Right cardiac atrium (tissue), 5 donors: ENCODE results near the gene CHMP1A. TPM values are rescaled to one million over a fixed set of nuclear protein-coding genes. Genes with fewer than 3 reads are reported as not detected.
"Not testable (repeated sequence)": the region's sequence is repeated elsewhere in the genome, so short reads cannot be mapped to it uniquely, and the experiment has no call there.

Experiments used
- ATAC-seq, 2 donors: fragments of 200-7000 bp; cut with Tn5 transposase; one replicate each; pipeline versions ENCODE4 v1.8.0 to v1.9.1; 2020; ENCODE audit warnings: moderate library complexity in 2 of 2, mild to moderate bottlenecking in 1 of 2
- DNase-seq, 3 donors: peaks; one replicate each; pipeline ENCODE4 v3.0.0-alpha.2; 2020
- H3K27ac ChIP-seq: one replicate; pipeline ENCODE4 v1.5.1; 2013; ENCODE audit warnings: mild to moderate bottlenecking, low read length, control low read depth, moderate library complexity
- H3K27me3 ChIP-seq: one replicate; pipeline ENCODE4 v1.6.1; 2013; ENCODE audit not compliant: control insufficient read depth, insufficient read depth
- H3K4me1 ChIP-seq: one replicate; pipeline ENCODE4 v1.6.1; 2013; ENCODE audit warnings: low read length; ENCODE audit not compliant: control insufficient read depth, insufficient read depth
- H3K4me3 ChIP-seq: one replicate; pipeline ENCODE4 v1.5.1; 2013; ENCODE audit warnings: low read length, control low read depth
- H3K9me3 ChIP-seq: one replicate; pipeline ENCODE4 v1.6.1; 2013; ENCODE audit warnings: low read length; ENCODE audit not compliant: control insufficient read depth
- WGBS: extraction: QIAGEN DNeasy Blood & Tissue Kit; methylation state at CpG from one replicate; pipeline ENCODE4 v1.1.7; 2013; 5-methylcytosine and 5-hydroxymethylcytosine counted together
- intact Hi-C, 4 donors: fragments of 100-400 bp; cut with DNase I; formaldehyde crosslinking; loops; one replicate each; pipeline versions ENCODE4 v1.11.0 to v1.14.0; 2022 to 2023
- polyA plus RNA-seq: library from polyadenylated mRNA; stranded (reverse); fragments of 200-250 nt; gene quantifications from one replicate; pipeline ENCODE4 v1.2.3, GENCODE V29; 2013
- total RNA-seq, 4 donors: library from RNA; stranded (reverse); fragmentation: NEBNext Ultra II Directional; extraction: Animal tissue kit (Norgen Biotek cat#: 25700); gene quantifications; one replicate each; pipeline ENCODE4 v1.2.1, GENCODE V29; 2021
- donor health status: healthy with polysubstance abuse.
- donor health status: DM: no; HTN: yes; CAD: no.
- donor health status: DM: no; HTN: no; CAD: no.
- donor health status: DM: no; HTN: yes; CAD: no; lungs with severe emphysema.
- donor health status: DM: yes; HTN: yes; CAD: no.

Gene CHMP1A
- total and polyA plus RNA-seq, 5 donors = 35.1 to 48.8 (median 37.0) TPM

DNA sequence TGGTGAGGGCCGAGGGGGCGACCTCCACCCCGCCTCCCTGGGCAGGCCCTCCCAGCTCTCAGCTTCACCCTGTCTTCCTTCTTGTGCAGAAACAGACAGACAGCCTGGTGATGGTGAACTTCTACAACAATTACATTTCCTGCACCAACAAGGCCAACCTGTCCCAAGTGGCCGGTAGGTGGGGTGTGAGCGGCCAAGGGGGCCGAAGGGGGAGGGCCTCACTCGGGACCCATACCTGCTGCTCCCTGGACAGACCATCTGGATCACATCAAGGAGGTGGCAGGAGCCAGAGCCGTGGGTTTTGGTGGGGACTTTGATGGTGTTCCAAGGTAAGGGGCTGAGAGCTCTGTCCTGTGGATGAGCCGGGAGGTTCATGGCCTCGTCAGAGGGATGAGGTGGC, 20.1 kb downstream of the CHMP1A start:
- Histone ChIP-seq H3K4me3 (no peak overlapping the region), H3K27ac (no peak overlapping the region), H3K4me1 (no peaks in the 10 kb centered on the region), H3K9me3 (no peaks in the 10 kb centered on the region), H3K27me3 (no peaks in the 10 kb centered on the region)
- ATAC-seq (no peak), DNase-seq (no peak)
- WGBS = 68% methylated on average over 10 of the region's 10 CpGs
- intact Hi-C loops = no loop called here

- Histone ChIP-seq H3K4me3 (no peak overlapping the region), H3K27ac (no peak overlapping the region), H3K27me3 (no peaks in the 10 kb centered on the region), H3K4me1 (no peaks in the 10 kb centered on the region), H3K9me3 (no peaks in the 10 kb centered on the region)
- WGBS = 82% methylated on average over 12 of the region's 12 CpGs
- DNase-seq = no peak
- no peak for ATAC-seq
- intact Hi-C loops = no loop called here
These were observed 20.8 kb downstream of the CHMP1A start for GRCh38 chr16:89636663-89637062.

GRCh38 chr16:89634463-89635385, 22.8 kb downstream of the CHMP1A start:
- WGBS = 65% methylated on average over 2 of the region's 2 CpGs
- H3K4me1 ChIP-seq, H3K9me3 ChIP-seq, H3K4me3 ChIP-seq, H3K27ac ChIP-seq, DNase-seq, ATAC-seq, H3K27me3 ChIP-seq, intact Hi-C loops: not testable (repeated sequence)

- Histone ChIP-seq H3K4me1 (no peaks in the 10 kb centered on the region), H3K27me3 (no peaks in the 10 kb centered on the region), H3K27ac (no peak overlapping the region), H3K9me3 (no peaks in the 10 kb centered on the region), H3K4me3 (no peak overlapping the region)
- ATAC-seq = peak in 1 of 2 donors; percentile 7
- DNase-seq = no peak
- 85% methylated on average over 19 of the region's 19 CpGs for WGBS
- intact Hi-C loops = no loop called here
These were observed 24.4 kb downstream of the CHMP1A start for GRCh38 chr16:89633064-89633631.

DNA sequence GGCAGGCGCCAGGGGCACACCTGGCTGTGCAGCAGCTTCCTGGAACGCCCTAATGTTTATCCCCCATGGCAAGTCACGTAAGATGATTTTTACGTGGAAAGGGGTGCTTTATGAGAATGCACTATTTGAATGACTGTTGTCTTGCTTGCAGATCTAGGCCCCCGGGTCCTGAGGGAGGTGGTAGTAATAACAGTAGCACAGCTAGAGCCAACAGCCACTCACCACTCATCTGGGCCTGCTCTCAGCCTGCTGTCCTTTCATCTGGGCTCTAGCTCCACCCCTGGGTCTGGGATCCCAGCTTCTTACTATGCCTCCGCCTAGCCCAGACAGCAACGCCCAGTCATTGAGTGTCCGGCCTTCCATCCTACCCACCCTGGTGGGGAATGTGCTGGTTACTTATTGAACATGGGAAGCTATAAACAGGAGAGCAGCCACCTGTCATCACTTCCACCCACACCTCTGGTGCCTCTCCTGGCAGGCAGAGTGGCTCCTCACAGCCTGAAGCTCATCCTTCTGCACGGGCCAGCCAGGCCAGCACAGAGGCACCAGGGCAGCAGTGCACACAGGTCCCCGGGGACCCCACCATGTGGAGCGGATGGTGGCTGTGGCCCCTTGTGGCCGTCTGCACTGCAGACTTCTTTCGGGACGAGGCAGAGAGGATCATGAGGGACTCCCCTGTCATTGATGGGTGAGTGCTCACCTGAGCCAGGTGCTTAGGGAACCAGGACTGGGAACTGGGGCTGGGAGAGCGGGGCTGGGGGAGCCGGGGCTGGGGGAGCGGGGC, 27.5 kb downstream of the CHMP1A start:
- Histone ChIP-seq H3K27me3 (no peaks in the 10 kb centered on the region), H3K4me3 (no peak overlapping the region), H3K27ac (no peak overlapping the region), H3K9me3 (no peaks in the 10 kb centered on the region), H3K4me1 (no peaks in the 10 kb centered on the region)
- no peak for DNase-seq
- no peak for ATAC-seq
- 87% methylated on average over 17 of the region's 17 CpGs for WGBS
- intact Hi-C loops = no loop called here

- intact Hi-C loops = no loop called here
These were observed 32.4 kb downstream of the CHMP1A start for GRCh38 chr16:89624777-89625761.

GRCh38 chr16:89623511-89624261, 33.8 kb downstream of the CHMP1A start:
- no peaks in the 10 kb centered on the region for H3K4me1 ChIP-seq
- no peak overlapping the region for H3K4me3 ChIP-seq
- no peak for DNase-seq
- no peaks in the 10 kb centered on the region for H3K9me3 ChIP-seq
- intact Hi-C loops = no loop called here
- no peak overlapping the region for H3K27ac ChIP-seq
- 37% methylated on average over 28 of the region's 28 CpGs for WGBS
- no peaks in the 10 kb centered on the region for H3K27me3 ChIP-seq
- ATAC-seq = peak; percentile 40 to 72

More at GRCh38 chr16:89624777-89625761, 32.4 kb downstream of the CHMP1A start:
- no peaks in the 10 kb centered on the region for H3K4me1 ChIP-seq
- H3K27ac ChIP-seq = no peak overlapping the region
- WGBS = 57% methylated on average over 21 of the region's 21 CpGs
- H3K27me3 ChIP-seq = no peaks in the 10 kb centered on the region
- ATAC-seq = no peak
- no peak overlapping the region for H3K4me3 ChIP-seq
- H3K9me3 ChIP-seq = no peaks in the 10 kb centered on the region
- DNase-seq = no peak

GRCh38 chr16:89621698-89622409, 35.7 kb downstream of the CHMP1A start:
- no peak overlapping the region for H3K27ac ChIP-seq
- H3K4me3 ChIP-seq = no peak overlapping the region
- WGBS = 84% methylated on average over 32 of the region's 32 CpGs
- DNase-seq (no peak), ATAC-seq (no peak)
- H3K9me3 ChIP-seq = no peaks in the 10 kb centered on the region
- no peaks in the 10 kb centered on the region for H3K27me3 ChIP-seq
- intact Hi-C loops = no loop called here
- H3K4me1 ChIP-seq = no peaks in the 10 kb centered on the region

- no peaks in the 10 kb centered on the region for H3K9me3 ChIP-seq
- intact Hi-C loops = no loop called here
- H3K4me3 ChIP-seq = no peak overlapping the region
- WGBS = 79% methylated on average over 18 of the region's 18 CpGs
- H3K4me1 ChIP-seq = no peaks in the 10 kb centered on the region
- no peak overlapping the region for H3K27ac ChIP-seq
- ATAC-seq (no peak), DNase-seq (no peak)
- H3K27me3 ChIP-seq = no peaks in the 10 kb centered on the region
These were observed 36.3 kb downstream of the CHMP1A start for GRCh38 chr16:89621136-89621697.
